Activated gamma-delta T cell treated with anti-CD3 and anti-CD28 coated beads, Interleukin-2, amount 50 U/mL, for 16 hours (primary cell): ENCODE measurements around the gene CYP11A1.

Experiments
- DNase-seq: peaks from one replicate; pipeline ENCODE4 v3.0.0-alpha.2; 2020; ENCODE audit warnings: low read depth

The CYP11A1 gene

GRCh38 chr15:74367296-74367854 is at the start of gene CYP11A1:
Gene CYP11A1 (minus strand): TSS chr15:74367646. CDS start chr15:74367585, 61 bp downstream.
- DNase-seq: no peak

DNA sequence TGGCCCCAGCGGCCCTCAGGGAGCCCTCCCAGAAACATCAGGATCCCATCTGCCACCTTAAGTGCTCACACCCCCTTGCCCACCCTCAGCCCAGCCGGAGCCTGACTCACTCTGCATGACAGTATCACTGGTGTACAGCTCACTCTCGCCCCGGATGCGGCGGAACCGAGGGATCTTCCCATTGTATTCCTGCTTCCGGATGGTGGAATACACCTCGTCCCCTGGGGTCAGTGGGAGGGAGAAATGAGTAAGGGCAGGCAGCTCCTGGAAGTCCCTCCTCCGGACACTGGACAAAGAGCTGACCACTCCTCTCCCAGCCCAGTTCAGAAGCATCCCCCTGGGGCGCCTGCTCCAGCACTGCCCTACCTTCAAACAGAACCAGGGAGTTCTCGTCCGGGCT is 49.8 kb upstream of the CYP11A1 start:
- DNase-seq: no peak

DNA sequence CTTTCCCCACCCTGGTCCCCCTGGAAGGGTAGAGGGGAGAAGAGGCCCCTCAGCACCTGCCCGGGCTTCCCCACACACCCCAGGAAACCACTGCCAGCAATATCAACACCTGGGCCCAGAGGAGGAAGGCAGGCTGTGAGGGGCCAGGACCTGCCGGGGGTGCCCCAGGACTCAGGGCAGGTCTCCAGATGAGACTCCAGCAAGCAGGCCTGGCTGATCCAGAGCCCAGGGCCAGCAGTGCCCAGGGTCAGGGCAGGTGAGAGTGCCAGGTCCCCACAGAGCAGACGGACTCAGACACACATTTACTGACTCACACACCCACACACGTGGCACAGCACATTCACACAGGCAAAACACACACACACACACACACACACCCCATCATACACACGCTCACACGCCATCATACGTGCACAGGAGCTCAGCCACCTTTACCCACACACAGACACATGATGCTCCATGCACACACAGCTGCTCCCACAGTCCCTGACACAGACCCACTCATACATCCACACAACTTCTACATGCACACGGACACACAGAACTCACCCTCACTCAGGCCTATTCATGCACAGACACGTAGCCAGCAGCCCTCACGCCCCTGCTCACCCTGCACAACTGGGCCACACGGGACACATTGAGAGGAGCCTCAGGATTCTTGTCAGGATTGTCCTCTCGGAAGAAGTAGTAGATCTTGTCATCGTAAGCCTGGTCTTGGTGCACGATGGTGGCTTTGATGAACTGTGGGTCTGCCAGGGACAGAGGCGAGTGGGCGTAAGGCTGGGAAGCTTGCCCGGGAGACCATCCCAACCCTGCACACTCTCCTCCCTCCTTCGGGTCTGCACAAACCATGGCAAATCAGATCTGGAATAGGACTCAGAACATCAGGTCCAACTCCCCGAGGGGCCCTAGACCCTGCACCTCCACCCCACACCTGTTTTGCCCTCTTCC is 48.8 kb upstream of the CYP11A1 start:
- no peak for DNase-seq

- no peak for DNase-seq
Measured at GRCh38 chr15:74414603-74415338, 47.3 kb upstream of the CYP11A1 start.

DNA sequence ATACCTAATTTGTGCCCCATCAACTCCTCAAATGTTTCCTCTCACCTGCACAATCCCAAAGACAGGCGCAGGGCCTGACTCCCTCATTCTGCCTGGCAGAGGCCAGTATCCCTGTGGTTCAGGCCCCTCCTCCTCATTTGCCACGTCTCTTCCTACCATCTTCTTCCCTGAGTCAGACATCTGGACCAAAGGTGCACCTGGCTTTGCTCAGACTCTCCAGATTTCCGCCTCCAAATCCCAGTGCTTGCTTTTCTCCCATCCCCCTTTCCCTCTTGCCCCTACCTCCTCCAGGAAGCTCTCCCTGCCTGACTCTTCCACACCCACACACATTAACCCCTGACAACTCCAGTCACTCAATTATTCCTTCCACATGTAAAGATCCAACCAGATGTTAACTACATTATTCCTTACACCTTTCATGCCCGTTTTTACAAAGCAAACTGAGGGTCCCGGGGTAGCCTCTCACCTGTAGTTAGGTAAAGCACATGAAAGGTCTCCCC is 46.7 kb upstream of the CYP11A1 start:
- DNase-seq: no peak

- no peak for DNase-seq
Measured at GRCh38 chr15:74413350-74414080, 46.1 kb upstream of the CYP11A1 start.

GRCh38 chr15:74412159-74412558 is 44.7 kb upstream of the CYP11A1 start:
- DNase-seq: no peak

GRCh38 chr15:74411686-74412085 is 44.2 kb upstream of the CYP11A1 start:
- no peak for DNase-seq

DNA sequence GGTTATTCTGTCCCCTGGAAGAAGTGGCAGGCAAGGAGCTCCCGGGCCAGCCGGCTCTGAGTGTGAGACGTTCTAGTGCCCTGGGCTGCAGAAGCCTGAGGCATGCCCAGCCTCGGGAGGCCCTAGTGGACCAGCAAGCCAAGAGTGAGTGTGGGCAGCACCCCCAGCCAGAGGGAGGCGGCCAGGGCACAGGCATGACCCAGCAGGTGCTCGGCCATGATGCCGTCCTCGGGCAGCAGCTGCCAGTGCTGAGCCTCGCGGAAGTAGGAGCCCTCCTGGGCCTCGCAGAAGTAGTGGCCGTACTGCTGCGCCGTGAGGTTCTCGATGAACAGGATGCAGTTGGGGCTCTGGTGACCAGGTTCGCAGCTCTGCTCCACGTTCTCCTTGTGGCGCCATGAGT is 43.1 kb upstream of the CYP11A1 start:
- no peak for DNase-seq

DNA sequence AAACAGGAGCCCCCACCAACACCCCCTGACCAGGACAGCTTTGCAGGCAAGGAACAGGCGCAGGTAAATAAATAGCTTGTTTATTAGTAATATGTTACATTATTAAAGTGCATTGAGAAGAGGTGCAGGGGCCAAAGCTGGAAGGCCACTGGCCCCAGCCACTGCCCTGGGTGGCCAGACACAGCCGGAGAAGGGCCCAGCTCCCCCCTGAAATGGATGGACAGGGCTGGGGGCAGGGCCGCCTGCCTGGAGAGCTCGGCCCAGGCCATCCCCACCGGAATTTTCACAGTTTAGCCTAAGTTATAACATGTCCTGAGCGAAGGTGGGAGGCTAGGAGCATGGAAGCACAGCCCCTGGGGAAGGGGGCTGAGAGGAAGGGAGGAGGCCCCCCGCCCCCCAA is 41.8 kb upstream of the CYP11A1 start:
- no peak for DNase-seq

DNA sequence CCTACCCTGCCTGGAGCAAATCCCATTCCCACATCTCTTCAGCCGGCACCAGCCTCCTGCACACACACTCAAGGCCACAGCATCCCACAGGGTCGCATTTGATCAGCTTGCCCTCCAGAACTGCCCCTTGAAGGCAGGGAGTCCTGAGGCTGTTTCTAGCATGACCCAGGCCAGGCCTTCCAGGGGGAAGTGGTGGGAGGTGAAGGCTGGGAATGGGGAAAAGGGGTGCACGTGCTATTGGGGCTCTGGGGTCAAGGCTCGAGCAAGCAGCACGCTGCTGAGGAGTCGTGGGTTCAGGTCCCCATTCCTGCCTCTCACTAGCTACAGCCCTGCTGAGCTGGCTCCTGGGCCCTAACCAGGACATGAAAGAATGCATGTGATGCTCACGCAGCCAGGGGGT is 41.4 kb upstream of the CYP11A1 start:
- DNase-seq: no peak

DNA sequence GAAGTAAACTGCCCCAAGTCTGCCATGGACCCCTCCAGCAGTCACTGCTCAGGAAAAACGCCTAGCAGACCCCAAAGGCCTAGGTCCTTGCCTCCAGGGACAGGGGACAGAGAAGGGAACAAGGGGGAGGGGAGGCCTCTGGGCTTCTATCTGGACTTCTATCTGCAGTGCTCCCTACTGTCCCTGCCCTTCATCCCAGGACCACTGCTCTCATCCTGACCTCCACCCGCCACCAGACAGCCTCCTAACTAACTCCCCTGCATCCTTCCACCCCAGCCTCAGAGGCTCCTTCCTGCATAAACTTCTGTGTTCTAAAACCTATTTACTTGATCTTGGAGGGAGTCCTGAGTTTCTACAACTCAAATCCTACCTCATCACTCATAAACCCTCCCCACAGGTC is 40.9 kb upstream of the CYP11A1 start:
- DNase-seq: no peak

DNA sequence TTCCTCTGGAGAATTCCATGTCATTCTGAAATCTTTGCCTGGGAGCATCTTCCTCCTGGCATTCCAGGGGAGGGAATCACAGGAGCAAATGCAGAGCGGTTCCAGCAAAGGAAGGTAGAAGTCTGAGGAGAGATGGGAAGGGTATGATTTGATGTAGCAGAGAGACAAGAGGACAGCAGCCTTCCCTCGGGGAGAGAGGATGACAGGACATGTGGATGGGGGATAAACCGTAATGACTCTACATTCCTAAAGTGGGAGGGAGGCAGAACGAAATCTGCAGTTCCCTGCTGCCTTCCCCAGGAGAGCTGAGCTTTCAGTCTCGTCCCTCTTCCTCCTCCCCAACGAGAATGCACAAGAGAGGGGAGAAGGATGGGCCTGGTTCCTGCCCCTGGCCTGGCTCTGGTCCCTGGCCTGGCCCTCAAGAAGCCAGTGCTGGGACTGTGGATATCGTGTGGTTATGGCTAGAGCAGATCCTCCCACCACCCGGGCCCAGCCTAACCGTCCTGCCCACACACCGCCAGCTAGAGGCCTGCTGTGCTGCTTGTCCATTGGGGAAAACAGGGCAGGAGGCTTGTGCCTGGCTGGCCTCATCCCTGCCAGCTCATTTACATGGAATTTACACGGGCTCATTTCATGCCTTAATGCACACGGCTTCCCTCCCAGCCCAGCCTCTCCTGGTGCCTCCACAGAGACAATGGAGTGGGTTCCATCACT is 39.7 kb upstream of the CYP11A1 start:
- no peak for DNase-seq

DNA sequence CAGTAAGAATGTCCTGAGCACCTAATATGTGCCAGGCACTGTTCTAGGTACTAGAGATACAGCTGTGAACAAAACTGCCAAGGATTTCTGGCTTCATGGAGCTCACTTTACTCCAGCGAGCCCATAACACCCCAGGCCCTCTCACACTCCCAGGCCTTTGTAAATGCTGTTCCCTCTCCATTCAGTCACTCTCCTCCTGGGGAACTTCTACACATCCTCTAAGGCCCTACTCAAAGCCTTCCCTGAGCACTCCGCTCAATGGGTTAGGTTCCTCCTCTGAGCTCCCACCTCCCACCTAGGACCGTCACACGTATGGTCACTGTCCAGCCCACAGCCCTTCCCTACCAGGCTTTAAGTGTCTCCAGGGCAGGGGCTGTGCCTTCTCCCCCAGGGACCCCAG is 39.1 kb upstream of the CYP11A1 start:
- no peak for DNase-seq

GRCh38 chr15:74405823-74406222 is 38.4 kb upstream of the CYP11A1 start:
- DNase-seq: no peak

GRCh38 chr15:74403991-74404563 is 36.6 kb upstream of the CYP11A1 start:
- no peak for DNase-seq

- DNase-seq: no peak
Measured at GRCh38 chr15:74403588-74403919, 36.1 kb upstream of the CYP11A1 start.

DNA sequence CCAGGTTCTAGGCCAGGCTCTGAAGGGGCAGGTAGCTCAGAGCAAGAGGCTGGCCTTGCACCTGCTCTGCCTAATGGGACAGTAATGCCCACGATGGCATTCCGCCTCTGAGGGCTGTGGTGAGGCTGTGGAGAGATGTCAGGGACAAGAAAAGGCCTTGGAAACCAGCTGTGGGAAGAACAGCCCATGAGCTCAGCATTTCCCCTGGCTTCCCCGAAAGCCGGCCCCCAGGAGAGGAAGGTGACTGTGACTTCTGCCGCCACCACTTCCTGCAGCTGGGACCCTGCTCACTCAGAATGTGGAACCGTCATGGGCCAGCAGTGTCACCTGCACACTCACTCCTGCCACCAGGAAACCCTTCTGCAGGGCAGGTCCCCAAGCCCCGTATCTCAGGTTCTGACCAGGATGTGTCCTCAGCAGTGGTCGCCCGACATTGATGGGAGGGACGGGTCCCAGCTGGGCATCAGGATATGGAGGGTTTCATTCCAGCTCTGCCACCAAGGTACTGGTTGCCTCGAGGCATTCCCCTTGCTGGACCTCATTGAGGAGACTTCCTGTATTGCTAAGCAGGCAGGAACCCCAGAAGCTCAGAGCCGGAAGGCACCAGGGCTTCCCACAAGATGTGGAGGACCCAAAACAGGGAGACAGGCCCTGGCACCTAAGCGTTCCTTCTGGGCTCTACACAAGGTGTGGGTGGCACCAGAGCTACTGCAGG is 35.6 kb upstream of the CYP11A1 start:
- peak; percentile 60 for DNase-seq

DNA sequence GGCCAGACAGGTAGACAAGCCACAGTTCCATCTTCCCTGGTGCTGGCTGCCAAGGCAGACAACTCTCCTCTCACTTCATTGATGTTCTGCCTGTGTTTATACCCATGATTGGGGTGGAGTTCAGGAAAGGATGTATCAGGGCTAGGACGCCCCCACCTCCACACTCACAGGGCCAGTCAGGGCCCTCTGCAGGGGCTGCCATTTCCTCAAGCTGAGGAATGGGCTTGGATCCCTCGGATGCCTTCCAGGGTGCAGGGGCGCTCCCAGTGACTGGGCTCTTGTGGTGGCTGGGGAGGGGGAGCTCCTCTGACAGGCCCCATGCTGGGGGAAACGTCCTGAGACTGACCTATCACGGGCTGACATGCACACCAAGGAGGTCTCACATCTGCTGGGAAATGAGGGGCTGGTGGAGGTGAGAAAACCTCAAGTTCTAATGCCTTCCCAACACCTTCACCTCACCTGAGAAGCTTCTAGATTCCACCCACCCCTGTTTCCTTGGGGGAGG is 34.9 kb upstream of the CYP11A1 start:
- no peak for DNase-seq
